ENCODE data around the gene APP. TPM values are rescaled to one million over a fixed set of nuclear protein-coding genes. Genes with fewer than 3 reads are reported as not detected.

The APP gene
- total and polyA plus RNA-seq, 3 donors from 2014 or later: 390 to 670 (median 409) TPM

DNA sequence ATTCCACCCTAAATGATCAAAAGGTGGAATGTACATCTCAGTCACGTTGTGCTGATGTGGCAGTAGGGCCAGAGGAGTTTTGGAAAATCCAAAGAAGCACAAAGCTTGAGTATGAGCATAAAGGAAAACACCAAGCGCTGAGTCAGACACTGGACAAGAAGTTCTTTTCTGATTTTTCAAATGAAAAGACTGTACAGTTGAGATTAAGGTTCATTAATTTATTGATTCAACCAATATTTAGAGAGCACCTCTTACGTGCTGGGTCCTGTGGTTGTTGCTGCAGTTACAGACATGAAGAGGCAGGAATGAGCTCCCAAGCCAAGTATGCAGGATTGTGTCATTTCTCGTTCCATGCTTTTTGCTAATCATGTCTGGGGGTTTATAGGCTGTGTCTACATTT is 28.9 kb upstream of the APP start:
- H3K36me3 ChIP-seq (ENCODE audit: low read depth, missing control alignments): no peaks in the 10 kb centered on the region
- intact Hi-C loops (cut with DNase I; ENCODE audit: low total_unique reads): no loop called here
- 77 to 82% methylated on average over 4 of the region's 4 CpGs for WGBS, 2 donors
- peaks cover 5% of the 10 kb centered on the region for H3K4me1 ChIP-seq
- no peak for DNase-seq
- H3K9me3 ChIP-seq: no peaks in the 10 kb centered on the region
- no peak overlapping the region for H3K4me3 ChIP-seq
- H3K27me3 ChIP-seq: no peaks in the 10 kb centered on the region
- TF ChIP-seq POLR2A (IDR thresholded peaks at IDR 0.05): no peak
- TF ChIP-seq, protein P1, sequence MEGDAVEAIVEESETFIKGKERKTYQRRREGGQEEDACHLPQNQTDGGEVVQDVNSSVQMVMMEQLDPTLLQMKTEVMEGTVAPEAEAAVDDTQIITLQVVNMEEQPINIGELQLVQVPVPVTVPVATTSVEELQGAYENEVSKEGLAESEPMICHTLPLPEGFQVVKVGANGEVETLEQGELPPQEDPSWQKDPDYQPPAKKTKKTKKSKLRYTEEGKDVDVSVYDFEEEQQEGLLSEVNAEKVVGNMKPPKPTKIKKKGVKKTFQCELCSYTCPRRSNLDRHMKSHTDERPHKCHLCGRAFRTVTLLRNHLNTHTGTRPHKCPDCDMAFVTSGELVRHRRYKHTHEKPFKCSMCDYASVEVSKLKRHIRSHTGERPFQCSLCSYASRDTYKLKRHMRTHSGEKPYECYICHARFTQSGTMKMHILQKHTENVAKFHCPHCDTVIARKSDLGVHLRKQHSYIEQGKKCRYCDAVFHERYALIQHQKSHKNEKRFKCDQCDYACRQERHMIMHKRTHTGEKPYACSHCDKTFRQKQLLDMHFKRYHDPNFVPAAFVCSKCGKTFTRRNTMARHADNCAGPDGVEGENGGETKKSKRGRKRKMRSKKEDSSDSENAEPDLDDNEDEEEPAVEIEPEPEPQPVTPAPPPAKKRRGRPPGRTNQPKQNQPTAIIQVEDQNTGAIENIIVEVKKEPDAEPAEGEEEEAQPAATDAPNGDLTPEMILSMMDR (IDR thresholded peaks at IDR 0.05): no peak
- H3K27ac ChIP-seq: no peak overlapping the region

DNA sequence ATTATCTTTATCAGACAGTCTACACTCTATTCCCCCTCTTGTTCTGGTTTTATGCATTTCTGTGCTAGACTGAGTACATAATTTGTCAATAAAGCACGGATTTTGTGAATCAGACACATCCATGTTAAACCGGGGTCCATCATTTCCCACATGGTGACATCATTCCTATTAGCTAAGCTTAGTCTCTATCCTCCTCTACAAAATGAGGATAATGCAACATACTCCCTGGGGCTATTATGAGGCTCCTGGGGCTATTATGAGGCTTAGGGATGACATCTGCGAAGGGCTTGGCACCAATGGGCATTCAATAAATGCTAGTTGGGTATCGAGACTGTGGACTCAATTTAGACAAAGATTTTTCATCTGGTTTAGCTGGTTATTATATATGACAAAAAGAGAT is 25.1 kb upstream of the APP start:
- DNase-seq: no peak
- Histone ChIP-seq H3K9me3 (no peaks in the 10 kb centered on the region), H3K4me1 (peaks cover 6% of the 10 kb centered on the region), H3K4me3 (no peak overlapping the region), H3K27me3 (no peaks in the 10 kb centered on the region), H3K36me3 (ENCODE audit: low read depth, missing control alignments) (no peaks in the 10 kb centered on the region), H3K27ac (no peak overlapping the region)
- intact Hi-C loops (cut with DNase I; ENCODE audit: low total_unique reads): no loop called here
- no peak for TF ChIP-seq POLR2A (IDR thresholded peaks at IDR 0.05)
- TF ChIP-seq, protein P1 (IDR thresholded peaks at IDR 0.05): no peak
- WGBS, 2 donors: 91 to 96% methylated on average over 4 of the region's 4 CpGs

DNA sequence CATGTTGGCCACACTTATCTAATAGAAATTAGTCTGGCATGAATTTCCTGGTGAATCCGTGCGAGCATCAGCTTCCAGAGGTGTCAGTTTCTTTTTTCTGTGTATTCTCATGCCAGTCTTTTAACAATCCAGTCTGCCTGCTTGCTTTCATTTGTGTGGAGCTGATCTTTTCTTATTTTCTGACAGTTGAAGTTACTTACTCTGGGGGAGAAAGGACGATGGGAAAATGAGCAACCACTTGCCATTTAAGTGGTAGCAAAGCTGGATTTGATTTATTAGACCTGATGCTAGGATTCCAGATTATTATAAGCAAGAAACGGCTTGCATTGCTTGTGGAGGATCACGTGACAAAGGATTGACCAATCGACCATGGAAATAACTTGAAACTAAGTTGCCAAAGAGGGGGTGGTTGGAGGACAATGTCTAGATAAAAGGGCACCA is 24.3 kb upstream of the APP start:
- DNase-seq: peak; percentile 54
- 16 to 22% methylated on average over 6 of the region's 6 CpGs for WGBS, 2 donors
- H3K9me3 ChIP-seq: no peaks in the 10 kb centered on the region
- H3K27ac ChIP-seq: no peak overlapping the region
- TF ChIP-seq, protein P1 (IDR thresholded peaks at IDR 0.05): no peak
- TF ChIP-seq POLR2A (IDR thresholded peaks at IDR 0.05): no peak
- intact Hi-C loops (cut with DNase I; ENCODE audit: low total_unique reads): no loop called here
- H3K27me3 ChIP-seq: no peaks in the 10 kb centered on the region
- H3K4me1 ChIP-seq: peaks cover 6% of the 10 kb centered on the region
- H3K36me3 ChIP-seq (ENCODE audit: low read depth, missing control alignments): no peaks in the 10 kb centered on the region
- H3K4me3 ChIP-seq: no peak overlapping the region

DNA sequence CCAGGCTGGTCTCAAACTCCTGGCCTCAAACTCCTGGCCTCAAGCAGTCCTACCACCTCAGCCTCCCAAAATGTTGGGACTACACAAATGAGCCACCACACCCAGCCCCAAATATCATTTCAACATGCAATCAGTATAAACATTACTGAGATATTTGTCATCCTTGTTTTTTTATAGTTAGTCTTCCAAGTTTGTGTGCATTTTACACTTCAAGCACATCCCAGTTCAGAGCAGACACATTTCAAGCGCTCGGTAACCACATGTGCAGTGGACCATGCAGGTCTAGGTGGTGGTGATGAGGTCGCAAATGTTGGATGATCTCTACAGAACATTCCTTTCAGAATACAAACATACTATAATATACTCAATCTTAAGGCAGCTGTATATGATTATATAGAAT is 23.8 kb upstream of the APP start:
- intact Hi-C loops (cut with DNase I; ENCODE audit: low total_unique reads): no loop called here
- Histone ChIP-seq H3K4me1 (peaks cover 6% of the 10 kb centered on the region), H3K4me3 (no peak overlapping the region), H3K27me3 (no peaks in the 10 kb centered on the region), H3K36me3 (ENCODE audit: low read depth, missing control alignments) (no peaks in the 10 kb centered on the region), H3K27ac (no peak overlapping the region), H3K9me3 (no peaks in the 10 kb centered on the region)
- 90 to 93% methylated on average over 3 of the region's 3 CpGs for WGBS, 2 donors
- TF ChIP-seq, protein P1 (IDR thresholded peaks at IDR 0.05): no peak
- TF ChIP-seq POLR2A (IDR thresholded peaks at IDR 0.05): no peak
- no peak for DNase-seq

DNA sequence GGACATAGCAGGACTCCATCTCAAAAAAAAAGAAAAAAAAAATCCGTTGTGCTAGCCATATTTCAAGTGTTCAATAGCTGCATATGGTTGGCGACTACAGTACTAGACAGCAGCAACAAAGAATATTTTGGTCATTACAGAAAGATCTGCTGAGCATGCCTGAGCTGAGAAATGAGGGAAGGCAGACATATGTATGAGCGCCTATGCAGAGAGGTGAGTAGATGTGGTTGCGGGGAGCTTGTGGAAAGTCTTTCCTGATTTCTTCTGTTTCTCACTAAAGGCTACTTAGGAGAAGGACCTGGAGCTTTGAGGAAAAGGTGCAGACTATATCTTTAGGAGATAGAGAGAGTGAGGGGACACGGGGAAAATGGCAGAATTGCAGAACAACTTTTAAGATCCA is 21.0 kb upstream of the APP start:
- H3K27me3 ChIP-seq: no peaks in the 10 kb centered on the region
- intact Hi-C loops (cut with DNase I; ENCODE audit: low total_unique reads): no loop called here
- WGBS, 2 donors: 85 to 91% methylated on average over 5 of the region's 5 CpGs
- TF ChIP-seq, protein P1 (IDR thresholded peaks at IDR 0.05): no peak
- no peak for TF ChIP-seq POLR2A (IDR thresholded peaks at IDR 0.05)
- H3K36me3 ChIP-seq (ENCODE audit: low read depth, missing control alignments): no peaks in the 10 kb centered on the region
- DNase-seq: no peak
- no peak overlapping the region for H3K4me3 ChIP-seq
- H3K27ac ChIP-seq: no peak overlapping the region
- H3K9me3 ChIP-seq: no peaks in the 10 kb centered on the region
- peaks cover 6% of the 10 kb centered on the region for H3K4me1 ChIP-seq
